Measurements from ENCODE around the gene C2orf49.
A peak's percentile ranks its signal among the peaks of the same experiment; 100 is the strongest.

C2orf49 gene

DNA sequence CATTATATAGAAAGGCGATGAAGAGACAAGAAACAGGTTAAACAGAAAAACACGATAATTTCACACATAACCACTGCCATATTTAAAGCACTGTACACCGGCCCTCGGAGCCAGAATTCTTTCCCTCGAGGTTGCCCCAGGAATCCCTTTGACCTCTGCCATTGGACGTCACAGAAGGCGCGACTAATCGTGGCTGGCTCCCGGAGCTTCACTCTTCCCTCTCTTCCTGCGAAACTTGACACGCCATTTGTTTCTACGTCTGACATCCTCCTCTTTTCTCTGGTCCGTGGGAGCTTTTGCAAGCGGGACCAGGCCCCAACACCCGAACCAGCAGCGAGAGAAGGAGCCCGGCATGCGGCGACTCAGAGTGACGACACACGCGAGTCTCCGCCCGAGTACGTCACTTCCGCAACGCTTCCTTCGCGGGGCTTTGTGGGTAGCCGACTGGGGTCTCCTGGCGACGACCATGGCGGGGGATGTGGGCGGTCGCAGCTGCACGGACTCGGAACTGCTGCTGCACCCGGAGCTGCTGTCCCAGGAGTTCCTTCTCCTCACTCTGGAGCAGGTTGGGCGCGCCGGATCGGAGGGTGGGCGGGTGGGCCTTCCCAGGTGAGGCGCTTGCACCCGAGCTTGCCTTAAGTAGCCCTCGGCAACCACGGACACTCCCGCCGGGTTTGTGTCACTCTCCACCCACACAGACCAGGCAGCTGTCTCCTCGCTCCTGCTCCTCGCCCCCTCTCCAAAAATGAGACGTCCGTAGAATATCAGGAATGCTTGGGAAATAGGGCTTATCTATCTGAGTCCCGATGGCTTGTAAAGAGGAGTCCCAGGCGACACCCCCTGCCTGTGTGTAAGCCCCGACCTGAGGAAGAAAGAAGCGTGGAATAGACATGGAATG is at the start of gene C2orf49:
Gene C2orf49 (plus strand): TSS at position 419 of the 898 bp plus-strand sequence. CDS start 48 bp downstream, at position 467.
- peak; percentile 37 to 98 (median 83) for DNase-seq

DNA sequence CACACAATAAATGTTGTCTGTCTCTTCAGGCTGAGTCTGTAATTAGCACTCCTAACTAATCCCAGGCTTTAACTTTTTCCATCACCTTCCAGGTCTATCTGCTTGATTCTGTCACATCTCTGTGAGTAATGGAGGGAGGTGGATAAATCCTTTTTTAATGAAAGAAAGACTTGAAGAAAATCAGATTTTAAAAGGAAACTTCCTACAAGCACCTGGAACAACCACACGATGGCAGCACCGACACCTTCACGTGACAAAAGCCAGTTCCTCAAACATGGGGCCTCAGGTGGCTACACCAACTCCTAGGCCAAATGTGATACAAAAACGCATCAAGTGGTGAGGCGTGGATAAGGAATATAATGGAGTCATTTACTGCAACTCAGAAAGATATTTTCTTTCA is 49.6 kb upstream of the C2orf49 start:
- DNase-seq: peak in 1 of 56 donors; percentile 5

DNA sequence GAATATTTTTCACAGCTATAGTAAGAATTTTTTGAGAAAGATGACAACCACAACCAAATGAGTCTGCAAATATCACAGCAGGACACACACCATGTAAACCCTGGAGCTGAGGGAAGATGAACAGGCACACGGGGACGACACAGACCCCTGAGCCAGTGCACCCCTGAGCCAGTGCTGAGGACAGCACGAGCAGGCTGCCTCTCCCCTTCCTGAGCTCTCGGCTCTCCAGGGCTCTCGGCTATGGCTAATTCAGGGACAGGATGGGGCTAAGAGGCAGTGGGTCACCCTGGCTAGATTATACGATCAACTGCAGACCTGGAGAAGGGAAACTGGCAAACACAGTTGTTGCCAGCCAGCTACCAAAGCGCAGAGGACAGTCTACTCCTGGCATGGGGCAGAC is 49.2 kb upstream of the C2orf49 start:
- no peak for DNase-seq

DNA sequence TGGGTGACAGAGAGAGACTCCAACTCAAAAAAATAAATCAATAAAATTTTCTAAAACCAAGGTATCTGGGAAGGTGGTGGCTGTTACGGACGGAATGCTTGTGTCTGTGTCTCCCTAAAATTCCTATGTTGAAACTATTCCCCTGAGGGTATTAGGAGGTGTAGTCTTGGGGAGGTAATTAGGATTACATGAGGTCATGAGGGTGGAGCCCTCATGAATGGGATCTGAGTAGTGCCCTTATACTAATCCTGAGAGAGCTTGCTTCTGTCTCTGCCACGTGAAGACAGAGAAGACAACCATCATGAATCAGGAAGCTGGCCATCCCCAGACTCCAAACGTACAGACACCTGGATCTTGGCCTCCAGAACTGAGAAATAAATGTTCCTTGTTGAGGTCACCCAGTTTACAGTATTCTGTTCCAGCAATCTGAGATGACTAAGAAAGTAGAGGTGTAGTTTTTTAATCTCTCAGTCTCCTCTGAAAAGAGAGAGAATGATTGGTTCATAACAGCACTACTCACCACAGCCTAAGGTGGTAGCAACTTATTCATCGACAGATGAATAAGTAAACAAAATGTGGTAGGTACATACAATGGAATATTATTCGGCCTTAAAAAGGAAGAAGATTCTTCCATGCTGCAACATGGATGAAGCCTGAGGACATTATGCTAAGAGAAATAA is 46.2 kb upstream of the C2orf49 start:
- no peak for DNase-seq

DNA sequence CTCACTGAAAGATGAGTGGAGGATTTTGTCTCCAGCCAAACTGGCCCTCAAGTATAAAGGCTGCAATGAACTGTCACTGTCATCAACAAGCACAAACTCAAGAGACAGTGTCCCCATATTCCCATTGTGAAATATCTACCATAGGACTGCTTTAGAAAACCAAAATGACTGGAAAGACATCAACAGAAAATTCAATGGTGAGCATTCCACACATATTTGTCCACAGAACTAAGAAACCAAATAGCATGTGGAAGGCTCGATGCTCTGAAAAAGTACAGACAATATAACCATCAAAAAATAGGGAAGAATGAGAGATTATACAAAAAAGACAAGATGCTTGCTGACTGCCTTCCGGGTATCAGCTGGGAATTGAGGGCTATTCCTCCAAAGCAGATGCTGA is 45.4 kb upstream of the C2orf49 start:
- no peak for DNase-seq

DNA sequence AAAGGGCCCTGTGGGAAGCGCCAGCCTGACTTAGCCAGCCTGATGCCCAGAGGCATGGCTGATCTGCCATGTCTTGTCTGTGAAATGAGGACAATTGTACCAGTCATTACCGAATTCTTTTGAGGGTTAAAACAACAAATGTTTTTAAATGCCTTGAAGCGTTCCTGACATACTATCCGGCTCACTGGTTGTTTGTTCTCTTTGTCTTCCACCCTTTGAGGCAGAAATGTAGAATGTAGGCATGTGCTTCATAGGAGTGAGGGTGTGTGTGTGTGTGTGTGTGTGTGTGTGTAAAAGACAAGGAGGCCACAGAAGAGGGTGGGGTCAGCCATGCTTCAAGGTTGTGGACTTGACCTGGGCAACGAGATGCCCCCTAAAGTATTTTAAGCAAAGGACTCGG is 43.3 kb upstream of the C2orf49 start:
- no peak for DNase-seq

DNA sequence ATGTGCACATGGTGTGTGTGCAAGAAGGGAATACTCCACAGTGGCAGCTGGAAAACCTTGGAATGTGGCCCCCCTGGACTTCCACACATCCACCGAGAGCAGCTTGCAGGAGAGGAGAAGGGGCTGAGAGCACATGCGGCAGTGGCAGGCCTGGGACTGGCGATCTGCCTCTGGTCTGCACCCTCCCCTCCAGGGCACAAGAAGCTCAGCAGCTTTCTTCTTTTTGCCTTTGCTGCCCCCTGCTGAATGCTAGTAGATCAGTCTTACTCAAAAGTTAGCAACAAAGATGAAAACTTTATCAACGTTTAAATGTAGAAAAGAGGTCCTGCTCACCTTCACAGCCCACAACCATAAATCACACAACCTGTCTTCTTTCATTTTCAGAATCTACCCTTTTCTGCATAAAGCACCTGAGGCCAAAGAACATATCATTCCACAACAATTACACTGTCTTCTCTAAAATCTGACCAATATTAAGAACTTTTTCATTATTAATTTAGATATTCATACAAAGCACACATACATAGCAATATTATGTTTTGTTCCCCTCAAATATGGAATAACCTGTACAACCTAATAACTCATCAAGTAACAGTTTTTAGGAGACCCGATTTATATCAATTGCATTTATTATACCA is 42.4 kb upstream of the C2orf49 start:
- DNase-seq: peak in 49 of 56 donors; percentile 2 to 76 (median 46)

DNA sequence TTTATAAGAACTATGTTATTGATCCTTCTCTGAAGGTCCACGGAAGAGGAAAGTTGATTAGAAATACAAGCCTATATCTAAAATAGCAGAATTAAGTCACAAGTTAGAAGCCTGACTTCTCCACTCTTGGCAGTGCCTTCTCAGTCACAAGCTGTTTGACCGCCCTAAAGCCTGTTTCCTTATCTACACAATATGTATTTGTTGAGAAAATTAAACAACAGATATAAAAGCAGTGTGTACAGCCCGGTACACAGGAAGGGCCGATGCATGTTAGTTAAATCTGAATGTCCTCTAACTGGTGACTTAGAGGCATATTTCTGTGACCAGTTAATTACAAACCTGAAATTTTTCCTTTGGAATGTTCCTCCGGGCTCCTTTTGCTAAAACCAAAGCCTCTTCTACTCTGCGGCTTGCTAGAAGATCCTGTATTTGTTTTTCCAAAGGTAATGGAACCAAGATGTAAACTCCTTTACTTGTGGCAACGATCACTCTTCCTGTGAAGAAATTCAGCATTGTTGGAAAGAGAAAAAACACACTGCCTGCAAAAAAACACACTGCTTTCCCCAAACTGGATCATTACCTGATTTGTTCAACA is 41.2 kb upstream of the C2orf49 start:
- DNase-seq: no peak

DNA sequence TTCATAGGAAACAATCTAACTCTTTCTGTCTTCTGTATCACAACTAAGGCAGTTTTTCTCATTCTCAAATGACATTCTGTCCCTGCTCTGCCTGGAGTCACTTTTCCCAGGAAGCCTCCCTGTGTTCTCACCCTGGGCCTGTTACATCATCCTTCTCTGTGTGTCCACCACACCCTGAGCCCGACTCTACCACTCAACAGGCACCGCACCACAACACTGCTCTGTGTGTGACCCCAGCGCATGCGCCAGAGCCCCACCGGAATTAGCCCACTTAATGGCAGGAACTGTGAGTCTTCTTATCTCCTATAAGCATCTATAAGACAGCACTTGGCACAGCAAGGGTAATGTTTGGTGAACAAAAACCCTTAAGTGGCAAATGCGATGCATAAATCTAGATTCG is 40.1 kb upstream of the C2orf49 start:
- DNase-seq: no peak

DNA sequence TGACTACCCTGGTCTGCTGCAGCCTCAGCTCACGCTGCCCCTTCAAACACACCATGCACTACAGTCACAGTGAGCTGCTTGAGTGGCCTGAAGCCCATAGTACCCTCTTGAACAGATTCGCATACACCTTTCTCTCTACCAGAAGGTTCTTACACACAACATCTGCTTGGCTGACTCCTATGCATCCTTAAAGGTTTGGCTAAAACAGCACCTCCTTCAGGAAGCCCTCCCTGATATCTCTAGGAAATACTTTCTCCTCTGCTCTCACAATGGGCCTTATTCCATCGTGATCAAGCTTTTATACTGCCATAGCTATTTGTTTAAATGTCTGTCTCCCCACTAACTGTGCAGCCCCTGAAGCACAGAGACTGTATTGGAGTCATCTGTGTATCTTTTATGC is 39.3 kb upstream of the C2orf49 start:
- DNase-seq: no peak

DNA sequence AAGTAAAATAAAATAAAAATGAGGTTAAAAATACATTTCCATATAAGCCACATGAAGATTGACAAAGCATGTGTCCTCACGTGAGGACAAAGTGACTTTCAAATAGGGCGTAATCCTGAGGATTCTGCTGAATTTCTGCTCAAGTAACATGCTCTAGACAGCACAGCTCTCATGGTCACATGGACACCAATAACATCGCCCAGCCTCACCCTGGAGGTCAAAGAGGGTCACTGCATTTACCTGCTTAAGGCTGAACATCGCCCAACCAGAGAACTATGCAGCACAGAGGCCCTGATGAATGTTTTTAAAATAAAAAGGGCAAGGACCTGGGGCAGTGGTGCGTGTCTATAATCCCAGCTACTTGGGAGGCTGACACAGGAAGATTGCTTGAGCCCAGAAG is 38.0 kb upstream of the C2orf49 start:
- no peak for DNase-seq

DNA sequence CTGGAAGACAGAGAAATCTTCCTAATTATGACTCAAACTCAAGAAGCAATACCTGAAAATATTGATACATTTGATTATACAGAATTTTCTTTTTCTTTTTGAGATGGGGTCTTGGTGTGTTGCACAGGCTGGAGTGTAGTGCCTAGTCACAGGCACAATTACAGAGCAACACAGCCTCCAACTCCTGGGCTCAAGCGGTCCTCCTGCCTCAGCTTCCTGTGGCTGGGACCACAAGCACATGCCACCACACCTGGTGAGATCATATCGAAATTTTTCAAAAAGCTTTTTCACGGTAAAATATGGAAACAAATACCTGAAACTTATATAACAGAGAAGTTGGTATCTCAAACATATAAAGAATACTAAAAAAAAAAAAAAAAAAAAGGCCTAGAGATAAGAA is 35.7 kb upstream of the C2orf49 start:
- DNase-seq: no peak

DNA sequence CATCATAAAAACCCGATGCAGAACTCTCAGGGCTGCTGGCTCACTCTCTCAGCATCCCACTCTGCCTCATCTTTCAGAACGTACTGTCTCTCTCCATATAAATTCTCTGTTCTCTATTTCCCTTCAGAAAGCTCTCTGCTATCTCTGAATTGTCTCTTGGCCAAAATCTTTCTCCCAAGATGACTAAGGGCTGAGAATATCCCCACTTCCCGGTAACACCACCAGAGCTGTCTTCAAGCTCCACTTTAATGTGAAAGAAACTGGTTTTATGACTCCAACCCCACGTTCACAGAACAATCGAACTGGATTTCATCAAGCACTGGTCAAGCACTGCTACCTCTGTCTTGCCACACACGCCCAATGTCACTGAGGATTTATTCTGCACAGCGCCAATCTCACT is 30.2 kb upstream of the C2orf49 start:
- no peak for DNase-seq

DNA sequence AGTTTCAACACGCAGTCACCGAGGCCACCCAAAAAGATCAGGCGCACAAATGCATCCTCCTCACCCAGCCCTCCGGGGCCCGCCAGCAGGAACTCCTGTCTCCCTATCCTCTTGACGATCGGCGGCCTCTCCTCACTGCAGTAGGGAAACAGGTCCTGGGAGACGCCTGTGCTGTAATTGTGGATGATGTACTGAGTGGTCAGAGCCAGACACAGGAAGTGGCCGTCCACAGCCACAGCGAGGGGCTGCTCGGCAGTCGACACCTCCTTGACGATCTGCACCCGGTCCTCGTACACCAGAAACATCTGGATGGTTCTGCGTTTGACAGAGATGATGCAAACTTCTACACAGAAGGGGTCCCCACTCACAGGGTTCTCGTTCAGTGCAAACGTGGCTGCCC is 29.8 kb upstream of the C2orf49 start:
- DNase-seq: no peak

DNA sequence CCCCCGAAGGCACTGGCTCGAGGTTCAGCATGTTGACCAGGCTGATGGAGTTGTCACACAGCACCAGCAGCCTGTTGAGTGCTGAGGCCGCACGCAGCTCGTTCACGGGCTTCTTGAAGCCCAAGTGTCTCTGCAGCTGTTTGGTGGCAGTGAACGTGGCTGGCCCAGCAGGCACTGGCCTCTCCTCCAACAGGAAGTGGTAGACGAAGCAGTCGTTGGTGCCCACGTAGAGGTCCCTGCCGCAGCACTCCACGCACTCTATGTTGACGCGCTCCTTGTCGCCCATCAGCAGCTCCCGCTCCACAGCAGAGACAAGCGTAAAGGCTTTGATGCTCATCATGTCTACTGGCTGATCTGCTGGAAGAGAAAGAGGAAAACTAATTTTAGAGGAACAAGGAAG is 29.4 kb upstream of the C2orf49 start:
- DNase-seq: no peak

DNA sequence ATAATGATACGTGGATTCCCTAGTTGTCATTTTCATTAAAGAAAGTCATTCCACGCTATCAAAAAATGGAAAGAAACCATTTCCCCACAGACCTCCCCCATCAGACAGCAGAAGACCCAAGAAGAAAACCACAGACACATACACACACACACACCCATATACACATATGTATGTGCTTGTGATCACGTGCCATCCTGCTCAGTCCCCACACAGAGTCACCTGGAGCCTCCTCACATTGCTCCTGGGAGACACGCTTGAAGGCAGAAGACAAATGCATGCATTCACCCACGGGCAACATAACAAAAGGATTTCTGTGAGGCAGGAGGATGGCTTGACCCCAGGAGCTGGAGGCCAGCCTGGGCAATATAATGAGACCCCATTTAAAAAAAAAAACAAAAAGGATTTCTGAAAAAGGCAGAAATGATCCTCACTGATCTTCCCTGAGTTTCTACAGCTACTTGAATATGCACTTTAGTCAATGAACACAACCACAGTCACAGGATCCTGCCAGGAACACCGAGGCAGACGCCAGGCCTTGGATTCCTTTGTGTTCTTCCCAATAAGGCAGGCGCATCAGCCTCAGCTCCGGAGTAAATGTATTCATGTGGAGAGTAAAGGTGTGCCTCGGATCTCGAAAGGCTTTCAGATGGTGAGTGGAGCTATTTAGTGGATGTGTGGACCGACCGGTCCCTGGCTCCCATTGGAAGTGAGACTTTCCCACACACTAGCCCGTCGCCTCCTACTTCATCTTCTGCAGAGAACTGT is 28.8 kb upstream of the C2orf49 start:
- peak in 1 of 56 donors; percentile 13 for DNase-seq

DNA sequence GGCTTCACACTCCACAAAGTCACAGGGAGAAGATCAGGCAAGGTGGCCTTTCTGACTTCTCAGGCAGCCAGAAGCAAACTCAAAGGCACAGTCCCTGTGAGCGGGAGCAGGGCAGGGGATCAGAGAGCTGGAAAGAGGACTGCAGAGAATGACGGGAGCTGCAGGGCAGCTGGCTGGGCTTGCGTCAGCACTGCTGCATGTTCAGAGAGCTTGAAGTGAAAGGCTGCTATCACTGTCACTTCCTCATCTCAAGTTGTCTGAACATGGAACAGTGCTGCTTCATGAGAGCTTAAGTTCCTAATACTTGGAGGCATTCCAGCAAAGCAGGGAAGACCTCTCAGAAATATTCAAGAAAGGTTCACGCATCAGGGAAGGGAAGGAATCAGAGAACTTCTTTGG is 28.2 kb upstream of the C2orf49 start:
- DNase-seq: peak in 23 of 56 donors; percentile 6 to 56 (median 27)

DNA sequence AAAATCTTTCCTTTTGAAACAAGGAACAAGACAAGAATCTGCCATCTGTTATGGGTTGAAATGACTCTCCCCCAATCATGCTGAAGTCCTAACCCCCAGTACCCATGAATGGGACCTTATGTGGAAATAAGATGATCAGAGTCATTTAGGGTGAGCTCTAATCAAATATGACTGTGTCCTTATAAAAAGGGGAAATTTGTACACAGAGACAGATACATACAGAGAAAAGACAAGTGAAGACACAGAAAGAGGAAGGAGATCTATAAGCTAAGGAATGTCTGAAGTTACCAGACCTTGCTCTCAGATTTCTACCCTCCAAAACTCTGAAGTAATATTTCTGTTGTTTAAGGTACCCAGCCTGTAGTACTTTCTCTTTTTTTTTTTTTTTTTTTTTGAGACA is 23.5 kb upstream of the C2orf49 start:
- DNase-seq: no peak

DNA sequence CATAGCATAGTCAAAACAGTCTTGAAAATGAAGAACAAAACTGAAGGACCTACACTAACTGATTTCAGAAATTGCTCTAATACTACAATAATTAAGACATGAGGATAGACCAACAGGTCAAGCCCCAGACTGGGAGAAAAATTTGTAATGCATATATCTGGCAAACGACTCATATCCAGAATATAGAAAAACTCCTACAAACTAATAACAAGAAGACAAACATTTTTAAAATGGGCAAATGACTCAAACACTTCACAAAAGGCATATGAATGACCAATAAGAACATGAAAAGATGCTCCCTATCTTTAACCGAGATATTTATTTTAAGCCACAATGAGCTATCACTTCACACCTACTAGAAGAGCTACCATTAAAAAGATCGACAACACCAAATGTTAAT is 22.0 kb upstream of the C2orf49 start:
- no peak for DNase-seq

DNA sequence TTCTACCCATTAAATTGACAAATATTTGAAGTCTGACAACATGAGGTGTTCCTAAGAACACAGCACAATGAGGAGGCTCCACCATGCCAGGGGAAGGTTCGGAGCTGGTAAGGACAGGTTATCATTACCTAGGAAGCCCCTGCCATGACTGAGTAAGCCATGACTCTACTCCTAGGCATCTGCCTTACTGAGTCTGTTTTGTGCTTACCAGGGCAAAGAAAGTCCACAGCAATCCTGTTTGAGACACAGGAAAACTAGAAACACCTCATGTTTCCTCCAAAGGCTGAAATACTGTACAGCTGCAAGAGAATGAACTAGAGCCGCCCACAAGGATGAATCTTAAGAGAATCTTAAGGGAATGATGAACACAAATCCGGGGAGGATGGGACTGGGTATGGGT is 19.4 kb upstream of the C2orf49 start:
- DNase-seq: no peak

DNA sequence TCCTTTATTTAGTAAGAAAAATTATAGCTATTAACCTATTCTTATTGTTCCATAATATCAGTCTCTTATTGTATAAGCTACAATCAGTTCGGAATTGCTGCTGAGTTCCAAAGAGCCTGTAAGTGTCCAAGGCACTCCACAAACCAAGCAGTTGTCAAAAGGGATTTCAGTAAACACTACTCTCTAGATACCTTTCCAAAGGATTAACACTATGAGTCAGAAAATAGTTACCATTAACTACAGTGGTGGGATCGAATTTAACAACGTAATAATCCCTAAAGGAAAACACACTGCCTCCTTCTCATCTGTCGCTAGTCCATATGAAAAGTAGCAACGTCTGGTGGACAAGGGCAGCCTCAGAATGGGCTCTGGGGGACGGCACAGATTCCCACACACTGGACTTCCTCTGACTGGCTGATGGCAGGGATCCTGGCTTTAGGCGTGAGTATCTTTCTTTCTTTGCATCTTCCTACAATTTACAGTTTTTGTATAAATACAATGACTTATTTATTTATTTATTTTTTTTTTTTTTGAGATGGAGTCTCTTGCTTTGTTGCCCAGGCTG is 16.6 kb upstream of the C2orf49 start:
- DNase-seq: no peak
